HG03342 (cell line): ENCODE data around the gene SLC20A1.
"Not testable (repeated sequence)": the region's sequence is repeated elsewhere in the genome, so short reads cannot be mapped to it uniquely, and the experiment has no call there.

Experiments
- ATAC-seq: cut with Tn5 transposase; IDR thresholded peaks from one replicate; pipeline ENCODE4 v1.9.1; 2021; ENCODE audit warnings: mild to moderate bottlenecking, moderate library complexity; ENCODE audit not compliant: unreplicated experiment

The SLC20A1 gene

GRCh38 chr2:112703684-112704083 lies 57.9 kb downstream of the SLC20A1 start:
- ATAC-seq: no peak

- ATAC-seq: no peak
These were observed 59.8 kb downstream of the SLC20A1 start for GRCh38 chr2:112705575-112705974.

- peak; percentile 43 for ATAC-seq
These were observed 60.5 kb downstream of the SLC20A1 start for GRCh38 chr2:112706170-112706664.

- ATAC-seq: not testable (repeated sequence)
These were observed 61.2 kb downstream of the SLC20A1 start for GRCh38 chr2:112706947-112707346.

- no peak for ATAC-seq
These were observed 63.2 kb downstream of the SLC20A1 start for GRCh38 chr2:112708968-112709367.

- ATAC-seq: no peak
These were observed 64.0 kb downstream of the SLC20A1 start for GRCh38 chr2:112709703-112710102.

GRCh38 chr2:112710956-112711750 lies 65.4 kb downstream of the SLC20A1 start:
- no peak for ATAC-seq

- no peak for ATAC-seq
These were observed 66.7 kb downstream of the SLC20A1 start for GRCh38 chr2:112712465-112712864.

GRCh38 chr2:112712903-112713584 lies 67.3 kb downstream of the SLC20A1 start:
- ATAC-seq: no peak
